Measurements from ENCODE around the gene DCAF17.
"Not testable (repeated sequence)": the region's sequence is repeated elsewhere in the genome, so short reads cannot be mapped to it uniquely, and the experiment has no call there.

DCAF17 gene

DNA sequence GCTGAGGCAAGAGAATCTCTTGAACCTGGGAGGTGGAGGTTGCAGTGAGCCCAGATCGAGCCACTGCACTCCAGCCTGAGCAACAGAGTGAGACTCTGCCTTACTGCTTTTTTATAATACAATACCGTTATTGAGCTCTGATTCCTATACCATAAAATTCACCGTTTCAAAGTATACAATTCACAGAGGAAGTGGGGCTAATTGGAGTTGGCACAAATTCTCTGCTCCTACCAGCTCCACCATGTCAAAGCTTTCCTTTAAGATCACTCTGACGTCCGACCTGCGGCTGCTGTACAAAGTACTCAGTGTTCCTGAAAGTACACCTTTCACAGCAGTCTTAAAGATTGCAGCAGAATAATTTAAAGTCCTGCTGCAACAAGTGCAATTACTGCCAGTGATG, 58.6 kb downstream of the DCAF17 start:
- no peaks in the 10 kb centered on the region for H3K9me3 ChIP-seq (ENCODE audit: control insufficient read depth, insufficient read depth, low read length)

DNA sequence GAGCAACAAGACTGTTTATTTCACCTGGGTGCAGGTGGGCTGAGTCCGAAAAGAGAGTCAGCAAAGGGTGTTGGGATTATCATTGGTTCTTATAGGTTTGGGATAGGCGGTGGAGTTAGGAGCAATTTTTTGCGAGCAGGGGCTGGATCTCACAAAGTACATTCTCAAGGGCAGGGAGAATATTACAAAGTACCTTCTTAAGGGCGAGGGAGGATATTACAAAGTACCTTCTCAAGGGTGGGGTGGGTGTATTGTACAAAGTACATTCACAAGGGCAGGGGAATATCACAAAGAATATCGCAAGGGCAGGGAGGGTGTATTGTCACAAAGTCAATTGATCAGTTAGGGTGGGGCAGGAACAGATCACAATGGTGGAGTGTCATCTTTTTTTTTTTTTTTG, 63.6 kb downstream of the DCAF17 start:
- H3K9ac ChIP-seq (ENCODE audit: low read depth, low read length); H3K9me3 ChIP-seq (ENCODE audit: control insufficient read depth, insufficient read depth, low read length); H3K36me3 ChIP-seq (ENCODE audit: insufficient read depth, low read length); H3K4me1 ChIP-seq (ENCODE audit: insufficient read depth, low read length): not testable (repeated sequence)

More for the DNA sequence above, 58.6 kb downstream of the DCAF17 start:
- H3K4me1 ChIP-seq (ENCODE audit: insufficient read depth, low read length) = 0 out of 2 replicates have a peak, but pooled peaks cover 3% of the 10 kb centered on the region
- H3K9ac ChIP-seq (ENCODE audit: low read depth, low read length) = no peak overlapping the region
- H3K36me3 ChIP-seq (ENCODE audit: insufficient read depth, low read length) = no peaks in the 10 kb centered on the region; the same call in 1 of the 2 replicates

DNA sequence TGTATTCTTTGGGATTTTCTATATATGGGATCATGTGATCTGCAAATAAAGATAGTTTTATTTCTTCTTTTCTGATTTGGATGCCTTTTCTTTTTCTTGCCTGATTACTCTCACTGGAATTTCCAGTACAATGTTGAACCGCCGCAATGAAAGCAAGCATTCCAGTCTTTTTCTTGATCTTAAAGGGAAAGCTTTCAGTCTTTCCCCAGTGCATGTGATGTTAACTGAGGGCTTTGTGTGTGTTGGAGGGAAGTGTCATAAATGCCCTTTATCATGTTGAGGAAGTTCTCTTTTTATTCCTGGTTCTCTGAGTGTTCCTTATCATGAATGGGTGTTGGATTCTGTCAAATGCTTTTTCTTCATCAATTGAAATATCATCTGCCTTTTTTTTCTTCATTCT, 71.3 kb downstream of the DCAF17 start:
- Histone ChIP-seq H3K9me3 (ENCODE audit: control insufficient read depth, insufficient read depth, low read length) (no peaks in the 10 kb centered on the region; the same call in 1 of the 2 replicates), H3K9ac (ENCODE audit: low read depth, low read length) (no peak overlapping the region), H3K36me3 (ENCODE audit: insufficient read depth, low read length) (no peaks in the 10 kb centered on the region), H3K4me1 (ENCODE audit: insufficient read depth, low read length) (no peaks in the 10 kb centered on the region)

DNA sequence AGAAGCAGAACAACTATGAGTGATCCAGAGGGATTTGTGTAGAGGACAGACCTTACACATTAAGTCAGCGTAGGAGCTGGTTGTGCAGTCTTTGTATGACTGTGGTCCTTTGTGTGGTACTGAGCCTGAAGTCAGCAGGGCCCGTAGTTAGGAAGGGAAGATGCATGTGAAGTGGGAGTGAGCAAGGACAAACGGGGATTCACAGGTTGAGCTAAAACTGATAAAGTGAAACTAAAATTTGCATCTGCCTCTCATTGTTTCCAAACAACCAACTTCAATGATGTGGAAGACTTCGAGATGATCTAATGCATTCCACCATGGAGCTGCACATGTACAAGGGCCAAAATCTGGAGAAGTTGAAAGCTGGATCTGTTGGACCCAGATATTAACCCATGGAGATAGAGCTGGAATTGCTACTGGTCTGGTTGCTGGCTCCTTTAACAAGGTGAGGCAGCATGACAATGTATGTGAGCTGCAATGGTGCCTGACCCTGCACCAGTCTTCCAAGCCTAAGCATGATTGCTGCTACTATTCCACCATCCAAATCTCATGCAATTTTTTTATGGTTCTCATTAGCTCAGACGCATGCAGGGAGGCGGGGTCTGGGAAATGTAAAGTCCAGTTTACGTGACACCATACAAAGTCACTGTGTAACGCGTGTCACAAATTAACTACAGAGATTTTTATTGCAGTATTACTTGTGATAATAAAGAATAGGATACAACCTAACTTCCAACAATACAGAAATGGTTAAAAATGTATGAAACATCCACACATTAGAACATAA, 76.1 kb downstream of the DCAF17 start:
- H3K9ac ChIP-seq (ENCODE audit: low read depth, low read length) = no peak overlapping the region
- no peaks in the 10 kb centered on the region for H3K9me3 ChIP-seq (ENCODE audit: control insufficient read depth, insufficient read depth, low read length)
- H3K36me3 ChIP-seq (ENCODE audit: insufficient read depth, low read length) = no peaks in the 10 kb centered on the region
- H3K4me1 ChIP-seq (ENCODE audit: insufficient read depth, low read length) = peaks cover 7% of the 10 kb centered on the region; the same call in 1 of the 2 replicates

DNA sequence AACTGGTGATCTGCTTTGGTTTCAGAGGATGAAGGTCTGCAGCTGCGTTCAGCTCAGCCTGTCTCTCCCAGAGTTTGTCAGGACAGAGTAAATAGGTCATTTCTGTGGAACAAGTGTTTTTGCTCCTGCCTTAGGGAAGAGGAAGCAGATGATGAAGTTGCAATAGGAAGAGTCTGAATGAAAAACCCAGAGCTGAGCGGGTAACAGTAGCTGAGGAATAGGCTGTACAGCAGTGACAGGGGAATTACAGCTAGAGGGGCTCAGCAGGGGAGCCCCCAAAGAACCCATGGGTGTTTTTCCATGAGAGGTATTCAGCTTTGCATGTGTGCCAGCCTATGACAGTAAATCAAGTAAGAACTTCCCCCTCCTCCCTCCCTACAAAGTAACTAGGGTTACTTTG, 78.0 kb downstream of the DCAF17 start:
- Histone ChIP-seq H3K9me3 (ENCODE audit: control insufficient read depth, insufficient read depth, low read length) (peaks cover 5% of the 10 kb centered on the region; the same call in 1 of the 2 replicates), H3K9ac (ENCODE audit: low read depth, low read length) (no peak overlapping the region), H3K4me1 (ENCODE audit: insufficient read depth, low read length) (peaks cover 13% of the 10 kb centered on the region; the same call in 1 of the 2 replicates), H3K36me3 (ENCODE audit: insufficient read depth, low read length) (no peaks in the 10 kb centered on the region)

DNA sequence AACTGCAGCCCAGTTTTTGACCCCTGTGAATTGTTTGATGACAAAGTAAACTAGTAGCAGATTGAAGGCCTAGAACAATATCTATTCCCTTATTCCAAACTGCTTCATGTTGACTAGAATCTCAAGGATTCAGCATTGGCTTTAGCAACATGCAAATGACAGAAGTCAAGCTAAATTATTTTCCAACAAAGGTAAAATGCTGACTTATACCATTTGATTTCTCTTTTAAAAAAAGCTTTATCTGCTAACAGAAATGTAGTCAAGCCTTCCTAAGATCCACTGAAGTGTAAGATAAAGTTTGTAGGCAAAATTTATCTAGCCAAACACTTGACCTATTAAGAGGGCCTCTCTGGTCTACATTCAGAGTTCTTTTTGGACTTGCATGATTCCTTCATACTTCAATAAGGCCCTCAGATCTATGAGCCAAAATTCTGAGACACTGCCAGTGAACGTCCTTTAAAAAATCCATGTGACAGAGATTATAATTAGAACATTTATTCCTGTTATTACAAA, 78.7 kb downstream of the DCAF17 start:
- Histone ChIP-seq H3K9me3 (ENCODE audit: control insufficient read depth, insufficient read depth, low read length) (peaks cover 5% of the 10 kb centered on the region; the same call in 1 of the 2 replicates), H3K4me1 (ENCODE audit: insufficient read depth, low read length) (peaks cover 13% of the 10 kb centered on the region; the same call in 1 of the 2 replicates), H3K36me3 (ENCODE audit: insufficient read depth, low read length) (no peaks in the 10 kb centered on the region), H3K9ac (ENCODE audit: low read depth, low read length) (no peak overlapping the region)

DNA sequence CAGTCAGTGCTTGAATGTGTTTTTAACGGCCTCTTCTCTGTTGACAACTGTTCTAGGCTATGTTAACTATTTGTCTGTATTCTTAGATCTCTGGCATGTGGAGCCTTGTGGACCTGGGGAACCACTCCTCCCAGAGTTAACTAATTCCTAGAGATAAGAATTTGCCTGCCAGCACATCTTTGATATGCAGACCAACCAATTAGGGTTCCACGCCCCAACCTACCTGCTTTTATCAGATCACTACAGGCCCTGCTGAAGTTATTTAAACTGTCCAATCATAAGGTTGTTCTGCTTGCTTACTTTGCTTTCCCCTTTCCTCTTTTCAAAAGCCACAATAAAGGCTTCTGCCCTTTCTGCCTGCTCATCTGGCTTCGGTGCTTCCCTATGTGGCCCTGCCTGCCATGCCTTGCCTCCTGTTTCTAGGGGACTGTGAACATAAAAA, 79.7 kb downstream of the DCAF17 start:
- no peaks in the 10 kb centered on the region for H3K36me3 ChIP-seq (ENCODE audit: insufficient read depth, low read length)
- peaks cover 5% of the 10 kb centered on the region; the same call in 1 of the 2 replicates for H3K9me3 ChIP-seq (ENCODE audit: control insufficient read depth, insufficient read depth, low read length)
- peaks cover 13% of the 10 kb centered on the region; the same call in 1 of the 2 replicates for H3K4me1 ChIP-seq (ENCODE audit: insufficient read depth, low read length)
- no peak overlapping the region for H3K9ac ChIP-seq (ENCODE audit: low read depth, low read length)

DNA sequence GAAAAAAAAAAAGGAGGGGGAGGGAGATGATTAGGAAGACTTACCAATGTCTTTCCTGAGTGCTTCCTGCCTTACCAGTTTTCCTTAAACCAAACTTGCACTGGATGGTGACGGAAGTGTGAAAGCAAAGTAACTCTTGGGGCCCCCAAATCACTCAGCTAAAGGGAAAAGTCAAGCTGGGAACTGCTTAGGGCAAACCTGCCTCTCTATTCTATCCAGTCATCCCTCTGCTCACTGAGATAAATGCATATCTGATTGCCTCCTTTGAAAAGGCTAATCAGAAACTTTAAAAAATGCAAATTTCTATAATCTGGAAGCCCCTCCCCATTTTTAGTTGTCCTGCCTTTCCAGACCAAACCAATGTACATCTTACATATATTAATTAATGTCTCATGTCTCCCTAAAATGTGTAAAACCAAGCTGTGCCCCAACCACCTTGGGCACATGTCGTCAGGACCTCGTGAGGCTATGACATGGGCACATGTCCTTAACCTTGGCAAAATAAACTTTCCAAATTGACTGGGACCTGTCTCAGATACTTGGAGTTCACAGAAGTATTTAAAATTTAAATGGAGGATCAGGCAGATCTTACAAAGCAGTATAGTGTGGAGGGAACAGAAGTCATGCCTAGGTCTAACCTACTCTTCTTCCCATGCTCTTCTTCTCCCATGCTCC, 81.0 kb downstream of the DCAF17 start:
- Histone ChIP-seq H3K9ac (ENCODE audit: low read depth, low read length) (no peak overlapping the region), H3K4me1 (ENCODE audit: insufficient read depth, low read length) (peaks cover 13% of the 10 kb centered on the region; the same call in 1 of the 2 replicates), H3K36me3 (ENCODE audit: insufficient read depth, low read length) (no peaks in the 10 kb centered on the region), H3K9me3 (ENCODE audit: control insufficient read depth, insufficient read depth, low read length) (peaks cover 5% of the 10 kb centered on the region; the same call in 1 of the 2 replicates)

DNA sequence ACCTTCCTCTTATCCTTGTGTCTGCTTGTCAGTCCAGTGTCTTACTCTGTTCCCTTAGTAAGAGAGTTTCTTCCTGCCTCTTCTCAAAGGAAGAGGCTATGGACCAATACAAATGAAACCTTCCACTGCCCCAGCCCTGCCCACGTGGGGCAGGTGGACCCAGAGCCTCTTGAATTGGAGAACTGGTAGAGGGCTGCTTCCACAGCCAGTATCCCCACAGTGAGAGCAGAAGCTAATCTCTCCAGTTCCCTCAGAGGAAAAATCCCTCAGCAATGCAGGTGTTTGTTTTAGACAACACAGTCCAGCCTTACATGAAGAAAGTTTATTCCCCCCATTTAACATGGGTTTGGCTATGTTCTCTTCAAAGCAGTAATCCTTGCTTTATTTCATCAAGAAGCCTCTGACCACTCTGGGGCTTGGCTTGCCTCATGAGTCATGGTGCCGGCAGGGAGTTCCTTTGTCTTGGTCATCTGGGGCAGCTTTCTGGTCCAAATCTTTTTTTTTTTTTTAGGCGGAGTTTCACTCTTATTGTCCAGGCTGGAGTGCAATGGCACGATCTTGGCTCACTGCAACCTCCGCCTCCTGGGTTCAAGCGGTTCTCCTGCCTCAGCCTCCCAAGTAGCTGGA, 81.8 kb downstream of the DCAF17 start:
- Histone ChIP-seq H3K9me3 (ENCODE audit: control insufficient read depth, insufficient read depth, low read length) (peaks cover 5% of the 10 kb centered on the region; the same call in 1 of the 2 replicates), H3K36me3 (ENCODE audit: insufficient read depth, low read length) (no peaks in the 10 kb centered on the region), H3K4me1 (ENCODE audit: insufficient read depth, low read length) (peaks cover 14% of the 10 kb centered on the region; the same call in 1 of the 2 replicates), H3K9ac (ENCODE audit: low read depth, low read length) (no peak overlapping the region)

DNA sequence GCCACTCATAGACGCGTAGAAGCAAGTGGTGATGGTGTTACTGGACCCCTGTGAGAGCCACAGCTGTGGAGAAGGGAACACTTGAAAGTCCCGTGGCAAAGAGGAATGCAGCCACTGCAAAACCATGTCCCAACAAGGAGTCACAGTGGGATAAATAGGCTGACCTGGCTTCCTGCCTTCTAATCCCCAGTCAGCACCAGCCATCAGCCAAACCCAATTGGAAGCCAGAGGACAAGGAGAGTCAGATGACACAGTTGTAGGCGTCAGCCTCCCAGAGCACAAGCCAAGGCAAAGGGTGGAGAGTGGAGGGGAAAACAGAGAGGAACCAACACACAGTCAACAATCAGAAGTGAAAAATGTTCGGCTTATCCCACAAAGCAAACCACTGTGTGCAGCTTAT, 82.8 kb downstream of the DCAF17 start:
- Histone ChIP-seq H3K9me3 (ENCODE audit: control insufficient read depth, insufficient read depth, low read length) (peaks cover 5% of the 10 kb centered on the region; the same call in 1 of the 2 replicates), H3K9ac (ENCODE audit: low read depth, low read length) (no peak overlapping the region), H3K4me1 (ENCODE audit: insufficient read depth, low read length) (peaks cover 23% of the 10 kb centered on the region), H3K36me3 (ENCODE audit: insufficient read depth, low read length) (no peaks in the 10 kb centered on the region)

DNA sequence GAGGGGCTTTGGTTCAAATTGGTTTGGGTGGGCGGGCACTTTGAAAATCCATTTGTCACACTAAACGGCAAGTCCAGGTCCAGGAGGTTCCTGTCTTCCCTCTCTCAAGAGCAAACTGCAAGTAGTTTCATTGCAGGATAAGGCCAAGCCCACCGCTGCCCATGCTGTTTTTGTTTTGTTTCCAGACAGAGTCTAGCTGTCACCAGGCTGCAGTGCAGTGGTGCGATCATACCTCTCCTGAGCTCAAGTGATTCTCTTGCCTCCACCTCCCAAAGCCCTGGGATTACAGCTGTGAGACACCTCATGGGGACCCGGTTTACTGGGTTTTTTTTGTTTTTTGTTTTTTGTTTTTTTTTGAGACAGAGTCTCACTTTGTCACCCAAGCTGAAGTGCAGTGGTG, 86.4 kb downstream of the DCAF17 start:
- Histone ChIP-seq H3K9me3 (ENCODE audit: control insufficient read depth, insufficient read depth, low read length) (peaks cover 5% of the 10 kb centered on the region; the same call in 1 of the 2 replicates), H3K4me1 (ENCODE audit: insufficient read depth, low read length) (peaks cover 15% of the 10 kb centered on the region), H3K36me3 (ENCODE audit: insufficient read depth, low read length) (no peaks in the 10 kb centered on the region), H3K9ac (ENCODE audit: low read depth, low read length) (no peak overlapping the region)

DNA sequence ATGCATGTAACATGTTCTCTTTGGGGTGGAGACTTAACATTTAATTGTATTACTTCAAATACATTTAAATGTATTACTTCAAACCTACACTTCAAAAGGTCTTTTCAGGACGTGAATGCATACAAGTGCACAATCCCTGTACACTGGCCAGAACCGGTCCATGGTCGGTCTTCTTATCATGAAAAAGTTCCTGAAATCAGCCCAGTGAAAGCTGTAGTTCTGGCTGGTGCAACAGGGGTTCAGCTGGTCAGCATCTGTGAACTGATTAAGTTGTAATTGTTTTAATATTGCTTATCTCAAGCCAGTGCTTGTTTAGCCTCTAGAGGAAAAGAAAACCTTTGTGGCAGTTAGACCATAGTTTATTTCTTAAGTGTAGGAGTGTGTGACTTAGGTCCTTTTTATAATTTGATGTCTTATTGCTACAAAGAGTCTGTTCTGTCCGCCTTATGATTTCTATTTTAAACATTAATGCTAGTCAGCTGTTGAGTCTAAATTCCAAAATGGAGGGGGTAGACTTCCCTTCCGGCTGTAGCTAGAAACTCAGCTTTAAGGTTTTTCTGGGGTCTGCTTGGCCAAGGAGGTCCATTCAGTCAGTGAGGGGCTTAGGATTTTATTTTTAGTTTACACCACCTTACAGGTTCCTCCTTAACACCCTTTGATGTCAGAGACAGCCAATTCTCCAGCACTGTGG, 87.5 kb downstream of the DCAF17 start:
- Histone ChIP-seq H3K4me1 (ENCODE audit: insufficient read depth, low read length) (peaks cover 10% of the 10 kb centered on the region), H3K9ac (ENCODE audit: low read depth, low read length) (peak overlapping the region; percentile 85), H3K9me3 (ENCODE audit: control insufficient read depth, insufficient read depth, low read length) (0 out of 2 replicates have a peak, but pooled peaks cover 3% of the 10 kb centered on the region), H3K36me3 (ENCODE audit: insufficient read depth, low read length) (no peaks in the 10 kb centered on the region)

DNA sequence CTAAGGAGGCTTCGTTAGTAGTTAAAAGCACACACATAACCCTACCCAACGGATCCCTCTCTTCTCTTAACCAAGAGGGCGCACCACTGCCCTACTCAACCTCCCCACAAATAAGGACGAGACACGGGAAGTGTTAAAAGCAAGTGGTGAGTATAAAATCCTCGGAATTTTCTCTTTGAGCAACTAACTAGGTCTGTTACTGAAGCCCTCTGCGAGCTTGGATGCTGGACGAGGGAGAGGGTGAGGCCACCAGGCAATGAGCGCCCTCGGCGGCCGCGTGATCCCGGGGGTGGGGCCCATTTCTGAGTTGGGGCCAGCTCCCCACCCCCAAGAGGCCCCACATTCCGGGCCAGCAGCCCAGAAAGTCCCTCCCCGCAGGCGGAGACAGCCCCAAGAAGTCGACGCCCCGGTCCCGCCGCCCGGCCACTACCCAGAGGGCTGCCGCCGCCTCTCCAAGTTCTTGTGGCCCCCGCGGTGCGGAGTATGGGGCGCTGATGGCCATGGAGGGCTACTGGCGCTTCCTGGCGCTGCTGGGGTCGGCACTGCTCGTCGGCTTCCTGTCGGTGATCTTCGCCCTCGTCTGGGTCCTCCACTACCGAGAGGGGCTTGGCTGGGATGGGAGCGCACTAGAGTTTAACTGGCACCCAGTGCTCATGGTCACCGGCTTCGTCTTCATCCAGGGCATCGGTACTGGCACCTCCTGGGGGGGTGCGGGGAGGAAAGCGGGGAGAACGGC, 88.2 kb downstream of the DCAF17 start, which contains the start of gene CYBRD1:
Gene CYBRD1 (plus strand): TSS at position 423 of the 736 bp plus-strand sequence. CDS start 72 bp downstream, at position 495.
- peak within 1 kb of the TSS; percentile 85 for H3K9ac ChIP-seq (ENCODE audit: low read depth, low read length)
- H3K36me3 ChIP-seq (ENCODE audit: insufficient read depth, low read length) = no peaks in the 10 kb centered on the region
- H3K9me3 ChIP-seq (ENCODE audit: control insufficient read depth, insufficient read depth, low read length) = no peaks in the 10 kb centered on the region
- peaks cover 10% of the 10 kb centered on the region for H3K4me1 ChIP-seq (ENCODE audit: insufficient read depth, low read length)

Measured in ES-I3 (cell line).